Measurements from ENCODE around the gene IFT122. TPM values are rescaled to one million over a fixed set of nuclear protein-coding genes. Genes with fewer than 3 reads are reported as not detected.

IFT122 gene
- total RNA-seq, 1 experiment from 2014 or later, result 30.0 TPM

DNA sequence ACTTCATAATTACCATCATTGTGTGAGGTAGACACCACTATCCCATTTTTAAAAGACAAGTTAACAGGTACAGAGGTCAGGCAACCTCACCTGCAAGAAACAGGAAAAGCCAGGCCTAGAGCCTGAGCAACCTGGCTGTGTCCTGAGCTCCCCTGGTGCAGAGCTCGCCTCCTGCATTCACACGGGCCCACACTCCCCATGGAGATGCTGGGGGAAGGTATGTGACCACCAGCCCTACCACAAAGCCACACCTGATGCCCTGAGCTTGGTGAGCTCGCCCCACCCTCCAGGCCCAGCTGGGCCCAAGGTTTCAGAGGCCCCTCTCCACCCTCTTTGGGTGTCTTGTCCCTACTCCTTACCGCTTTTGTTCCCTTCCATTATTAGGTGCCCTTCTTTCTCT, 10.4 kb upstream of the IFT122 start:
- no TSS peak for BruUV-seq (replicated peaks)
- Mint-ChIP-seq H3K4me1 (ENCODE audit: low read depth, unreplicated experiment) (peaks cover 16% of the 10 kb centered on the region), H3K36me3 (ENCODE audit: insufficient read depth, unreplicated experiment) (peaks cover 47% of the 10 kb centered on the region), H3K27ac (ENCODE audit: unreplicated experiment) (peak overlapping the region; percentile 34), H3K4me3 (ENCODE audit: unreplicated experiment) (no peak overlapping the region), H3K9me3 (ENCODE audit: unreplicated experiment) (no peaks in the 10 kb centered on the region), H3K27me3 (ENCODE audit: insufficient read depth, unreplicated experiment) (peaks cover 3% of the 10 kb centered on the region)
- Histone ChIP-seq H3K36me3 (ENCODE audit: control insufficient read depth, insufficient read depth, low read length) (peaks cover 3% of the 10 kb centered on the region; the same call in 1 of the 2 replicates), H3K9me3 (no peaks in the 10 kb centered on the region), H3K4me1 (0 out of 2 replicates have a peak, but pooled peaks cover 7% of the 10 kb centered on the region), H3K27me3 (replicated peaks; ENCODE audit: control insufficient read depth, insufficient read depth, low read length) (no peaks in the 10 kb centered on the region), H3K4me3 (ENCODE audit: low read depth, low read length) (no peak overlapping the region)
- POLR2A ChIA-PET, result interaction anchor here (0.6 to 1.1 kb wide), 2 partner anchors 10 to 11 kb away, joined by 3 to 5 read pairs; partner anchors contain the start of genes IFT122 and MBD4
- no peak for DNase-seq
- intact Hi-C loops (cut with micrococcal nuclease; ENCODE audit: unreplicated experiment), result no loop called here
- TF ChIP-seq, protein P1, sequence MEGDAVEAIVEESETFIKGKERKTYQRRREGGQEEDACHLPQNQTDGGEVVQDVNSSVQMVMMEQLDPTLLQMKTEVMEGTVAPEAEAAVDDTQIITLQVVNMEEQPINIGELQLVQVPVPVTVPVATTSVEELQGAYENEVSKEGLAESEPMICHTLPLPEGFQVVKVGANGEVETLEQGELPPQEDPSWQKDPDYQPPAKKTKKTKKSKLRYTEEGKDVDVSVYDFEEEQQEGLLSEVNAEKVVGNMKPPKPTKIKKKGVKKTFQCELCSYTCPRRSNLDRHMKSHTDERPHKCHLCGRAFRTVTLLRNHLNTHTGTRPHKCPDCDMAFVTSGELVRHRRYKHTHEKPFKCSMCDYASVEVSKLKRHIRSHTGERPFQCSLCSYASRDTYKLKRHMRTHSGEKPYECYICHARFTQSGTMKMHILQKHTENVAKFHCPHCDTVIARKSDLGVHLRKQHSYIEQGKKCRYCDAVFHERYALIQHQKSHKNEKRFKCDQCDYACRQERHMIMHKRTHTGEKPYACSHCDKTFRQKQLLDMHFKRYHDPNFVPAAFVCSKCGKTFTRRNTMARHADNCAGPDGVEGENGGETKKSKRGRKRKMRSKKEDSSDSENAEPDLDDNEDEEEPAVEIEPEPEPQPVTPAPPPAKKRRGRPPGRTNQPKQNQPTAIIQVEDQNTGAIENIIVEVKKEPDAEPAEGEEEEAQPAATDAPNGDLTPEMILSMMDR (IDR thresholded peaks at IDR 0.05; ENCODE audit: insufficient read depth in 1 of 2, low read depth in 1 of 2, low read length in 1 of 2, severe bottlenecking in 1 of 2, unreplicated experiment in 1 of 2), result no peak
- CTCF ChIA-PET, result interaction anchor here (2.2 kb wide), 1 partner anchor 46 kb away, joined by 10 read pairs; no protein-coding TSS in a partner anchor

DNA sequence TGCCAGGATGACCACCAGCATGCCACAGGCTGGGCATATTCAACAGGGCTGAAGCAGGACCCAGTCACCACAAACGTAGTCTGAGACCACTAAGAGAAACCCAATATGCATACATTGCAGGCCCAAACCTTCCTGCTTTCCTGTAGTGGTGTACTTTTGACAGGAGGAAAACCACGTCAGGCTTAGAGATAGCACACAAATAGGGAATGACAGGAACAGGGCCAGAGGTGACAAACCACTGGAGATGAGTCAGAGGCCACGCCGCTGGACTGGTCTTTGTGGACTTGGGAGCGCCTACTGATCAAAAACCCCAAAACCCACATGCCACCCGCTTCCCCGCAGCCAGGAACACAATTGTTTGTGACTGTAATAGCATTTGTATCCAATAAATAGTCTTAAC, 8.0 kb upstream of the IFT122 start:
- Mint-ChIP-seq H3K36me3 (ENCODE audit: insufficient read depth, unreplicated experiment) (peaks cover 61% of the 10 kb centered on the region), H3K9me3 (ENCODE audit: unreplicated experiment) (no peaks in the 10 kb centered on the region), H3K4me3 (ENCODE audit: unreplicated experiment) (no peak overlapping the region), H3K4me1 (ENCODE audit: low read depth, unreplicated experiment) (peaks cover 16% of the 10 kb centered on the region), H3K27ac (ENCODE audit: unreplicated experiment) (no peak overlapping the region), H3K27me3 (ENCODE audit: insufficient read depth, unreplicated experiment) (peaks cover 3% of the 10 kb centered on the region)
- Histone ChIP-seq H3K36me3 (ENCODE audit: control insufficient read depth, insufficient read depth, low read length) (peaks cover 3% of the 10 kb centered on the region; the same call in 1 of the 2 replicates), H3K27me3 (replicated peaks; ENCODE audit: control insufficient read depth, insufficient read depth, low read length) (no peaks in the 10 kb centered on the region), H3K4me3 (ENCODE audit: low read depth, low read length) (no peak overlapping the region), H3K4me1 (0 out of 2 replicates have a peak, but pooled peaks cover 7% of the 10 kb centered on the region), H3K9me3 (no peaks in the 10 kb centered on the region)
- BruUV-seq (replicated peaks), result no TSS peak
- no peak for DNase-seq
- ChIA-PET CTCF (no interaction called here), POLR2A (no interaction called here)
- intact Hi-C loops (cut with micrococcal nuclease; ENCODE audit: unreplicated experiment), result no loop called here
- TF ChIP-seq, protein P1 (IDR thresholded peaks at IDR 0.05; ENCODE audit: insufficient read depth in 1 of 2, low read depth in 1 of 2, low read length in 1 of 2, severe bottlenecking in 1 of 2, unreplicated experiment in 1 of 2), result no peak

DNA sequence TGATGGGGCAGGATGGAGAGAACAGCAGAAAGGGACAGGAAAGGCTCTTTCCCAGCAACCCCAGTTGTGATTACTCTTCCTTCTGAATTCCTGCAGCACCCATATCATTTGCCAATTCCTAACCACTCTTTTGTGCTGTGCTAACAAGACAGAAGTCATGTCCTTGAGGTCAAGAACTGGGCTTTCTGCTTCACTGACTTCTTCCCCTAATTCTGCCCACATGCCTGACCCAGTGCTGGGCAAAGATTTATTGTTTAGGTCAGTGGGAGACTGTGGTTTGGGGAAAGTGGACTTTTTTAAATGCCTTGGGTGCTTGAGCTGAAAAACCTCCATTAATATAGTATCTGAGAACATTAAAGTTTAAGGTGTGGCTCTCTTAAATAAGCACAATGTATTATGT, 7.4 kb upstream of the IFT122 start:
- Histone ChIP-seq H3K4me3 (ENCODE audit: low read depth, low read length) (no peak overlapping the region), H3K27me3 (replicated peaks; ENCODE audit: control insufficient read depth, insufficient read depth, low read length) (no peaks in the 10 kb centered on the region), H3K9me3 (no peaks in the 10 kb centered on the region), H3K4me1 (0 out of 2 replicates have a peak, but pooled peaks cover 7% of the 10 kb centered on the region), H3K36me3 (ENCODE audit: control insufficient read depth, insufficient read depth, low read length) (peaks cover 3% of the 10 kb centered on the region; the same call in 1 of the 2 replicates)
- H3K9me3 Mint-ChIP-seq (ENCODE audit: unreplicated experiment), result no peaks in the 10 kb centered on the region
- no peak overlapping the region for H3K4me3 Mint-ChIP-seq (ENCODE audit: unreplicated experiment)
- BruUV-seq (replicated peaks), result no TSS peak
- peaks cover 67% of the 10 kb centered on the region for H3K36me3 Mint-ChIP-seq (ENCODE audit: insufficient read depth, unreplicated experiment)
- TF ChIP-seq, protein P1 (IDR thresholded peaks at IDR 0.05; ENCODE audit: insufficient read depth in 1 of 2, low read depth in 1 of 2, low read length in 1 of 2, severe bottlenecking in 1 of 2, unreplicated experiment in 1 of 2), result no peak
- peaks cover 13% of the 10 kb centered on the region for H3K4me1 Mint-ChIP-seq (ENCODE audit: low read depth, unreplicated experiment)
- intact Hi-C loops (cut with micrococcal nuclease; ENCODE audit: unreplicated experiment), result no loop called here
- CTCF ChIA-PET, result no interaction called here
- H3K27ac Mint-ChIP-seq (ENCODE audit: unreplicated experiment), result no peak overlapping the region
- POLR2A ChIA-PET, result interaction anchor here (0.5 kb wide), 1 partner anchor 33 kb away, joined by 3 read pairs; no protein-coding TSS in a partner anchor
- peaks cover 1% of the 10 kb centered on the region for H3K27me3 Mint-ChIP-seq (ENCODE audit: insufficient read depth, unreplicated experiment)
- DNase-seq, result no peak
